SKM-1 (cell line): ENCODE measurements around the gene HDAC4.

Experiments
- DNase-seq: peaks from one replicate; lab custom pipeline; 2025; ENCODE audit not compliant: unreplicated experiment; lab: John Stamatoyannopoulos, UW

The HDAC4 gene

DNA sequence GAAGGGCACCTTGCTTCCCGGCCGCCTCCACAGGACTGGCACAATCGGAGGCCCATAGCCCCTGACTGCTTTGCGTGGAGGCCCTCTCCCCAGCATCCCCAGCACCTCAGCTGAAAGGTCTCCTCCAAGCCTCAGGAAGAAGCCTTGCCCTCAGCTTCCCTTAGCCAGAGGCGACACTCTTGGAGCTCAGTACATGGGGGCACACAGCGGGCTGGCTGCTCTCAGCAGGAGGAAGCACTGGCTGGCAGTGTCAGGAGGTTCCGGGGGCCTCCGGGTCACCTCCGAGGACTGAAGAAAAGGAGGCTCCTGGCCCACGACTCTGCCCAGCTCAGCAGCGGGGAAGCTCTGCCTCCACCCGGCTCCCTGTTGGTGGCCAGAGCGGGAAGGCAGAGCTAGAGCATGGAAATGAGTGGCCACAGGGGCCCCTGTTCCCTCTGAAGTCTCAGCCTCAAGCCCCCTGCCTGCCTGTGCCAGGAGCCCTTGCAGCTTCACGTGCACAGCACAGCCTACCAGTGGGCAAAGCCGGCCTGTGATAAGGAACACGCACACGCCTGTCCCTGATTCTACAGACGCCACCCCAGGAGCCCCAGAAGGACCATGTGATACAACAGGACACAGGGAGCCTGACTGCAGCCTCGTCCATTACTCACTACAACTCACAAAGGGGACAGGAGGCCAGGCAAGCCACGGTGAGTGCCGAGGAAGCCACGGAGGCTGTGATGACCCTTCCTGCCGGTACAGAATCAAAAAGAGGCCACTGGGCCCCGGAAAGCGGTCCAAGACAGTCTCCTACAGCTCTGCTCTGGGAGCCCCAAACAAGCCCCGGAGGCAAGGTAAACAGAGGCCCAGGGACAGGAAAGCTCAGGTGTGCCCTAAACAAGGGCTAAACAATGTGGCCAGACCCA, 15.5 kb downstream of the HDAC4 start:
- no peak for DNase-seq

GRCh38 chr2:239383759-239384156, 17.1 kb downstream of the HDAC4 start:
- DNase-seq = no peak

DNA sequence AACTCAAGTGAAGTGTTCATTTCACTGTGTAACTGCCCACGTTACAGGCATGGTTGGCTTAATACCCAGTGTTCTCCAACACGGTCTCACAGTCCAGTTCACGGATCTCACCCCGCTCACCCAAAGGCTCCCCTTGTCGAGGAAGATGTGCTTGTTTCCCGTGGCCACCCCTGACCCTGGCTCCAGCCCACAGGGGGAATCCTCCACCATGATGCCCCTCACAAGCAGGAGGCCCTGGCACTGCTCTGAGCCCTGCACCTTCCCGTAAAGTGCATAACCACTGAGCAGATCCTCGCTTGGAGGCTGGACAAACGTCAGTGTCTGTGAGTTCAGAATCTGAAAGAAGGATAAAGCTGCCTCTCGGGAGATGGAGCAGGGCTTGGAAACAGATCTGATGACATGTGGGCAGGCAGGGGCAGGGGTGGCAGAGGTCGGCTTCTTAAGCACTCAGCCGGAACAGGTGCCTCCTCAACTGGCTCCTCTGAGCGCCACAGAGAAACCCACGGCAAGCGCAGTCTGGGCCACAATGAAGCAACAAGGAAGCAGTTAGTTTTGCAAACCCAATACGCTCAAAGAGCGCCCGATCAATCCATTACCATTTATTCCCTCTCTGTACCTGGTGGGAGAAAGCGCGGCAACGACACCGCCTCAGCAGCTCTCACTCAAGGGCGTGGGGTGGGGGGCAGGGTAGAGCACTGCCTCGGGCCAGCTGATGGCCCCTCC, 17.6 kb downstream of the HDAC4 start:
- no peak for DNase-seq

GRCh38 chr2:239382384-239382880, 18.4 kb downstream of the HDAC4 start:
- DNase-seq = no peak

- DNase-seq = no peak
Measured at GRCh38 chr2:239381709-239382134, 19.1 kb downstream of the HDAC4 start.

DNA sequence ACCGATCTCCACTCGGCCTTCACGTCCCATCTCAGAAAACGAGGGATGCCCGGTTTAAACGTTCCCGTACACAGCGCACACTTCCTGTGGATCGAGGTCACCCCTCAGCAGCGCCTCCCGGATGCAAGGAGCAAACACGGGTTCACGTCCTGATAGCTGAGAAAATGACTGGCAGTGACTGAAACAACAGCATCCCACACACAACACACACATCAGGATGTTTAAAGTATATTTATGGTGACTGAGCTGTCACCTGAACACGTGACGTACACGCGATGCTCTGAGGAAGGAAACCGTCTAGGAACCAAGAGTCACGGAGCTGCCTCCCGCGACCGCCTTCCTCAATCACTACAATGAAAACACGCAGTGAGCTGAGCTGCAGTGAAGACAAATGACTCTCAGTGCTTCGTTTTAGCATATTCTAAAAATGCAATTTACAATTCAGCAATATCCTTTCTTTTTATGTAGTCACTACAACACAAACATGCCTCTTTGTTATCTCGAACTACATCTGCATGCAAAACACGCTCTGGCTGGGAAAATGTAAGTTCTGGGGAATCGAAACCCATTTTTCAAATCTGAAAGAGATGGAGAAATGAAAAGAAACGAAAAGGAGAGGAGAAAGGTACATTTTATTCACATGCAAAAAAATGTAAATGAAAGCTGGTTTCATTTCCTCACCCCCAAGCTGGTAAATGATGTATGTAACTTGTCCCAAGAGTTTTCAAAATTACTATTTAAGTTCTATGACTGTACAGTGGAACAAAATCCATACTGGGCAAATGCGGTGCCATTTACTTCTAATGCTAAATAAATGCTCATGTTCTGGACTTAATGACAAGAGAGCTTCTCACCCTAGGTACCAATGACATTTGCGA, 19.8 kb downstream of the HDAC4 start:
- DNase-seq = no peak

- DNase-seq = no peak
Measured at GRCh38 chr2:239379641-239380170, 21.1 kb downstream of the HDAC4 start.

DNA sequence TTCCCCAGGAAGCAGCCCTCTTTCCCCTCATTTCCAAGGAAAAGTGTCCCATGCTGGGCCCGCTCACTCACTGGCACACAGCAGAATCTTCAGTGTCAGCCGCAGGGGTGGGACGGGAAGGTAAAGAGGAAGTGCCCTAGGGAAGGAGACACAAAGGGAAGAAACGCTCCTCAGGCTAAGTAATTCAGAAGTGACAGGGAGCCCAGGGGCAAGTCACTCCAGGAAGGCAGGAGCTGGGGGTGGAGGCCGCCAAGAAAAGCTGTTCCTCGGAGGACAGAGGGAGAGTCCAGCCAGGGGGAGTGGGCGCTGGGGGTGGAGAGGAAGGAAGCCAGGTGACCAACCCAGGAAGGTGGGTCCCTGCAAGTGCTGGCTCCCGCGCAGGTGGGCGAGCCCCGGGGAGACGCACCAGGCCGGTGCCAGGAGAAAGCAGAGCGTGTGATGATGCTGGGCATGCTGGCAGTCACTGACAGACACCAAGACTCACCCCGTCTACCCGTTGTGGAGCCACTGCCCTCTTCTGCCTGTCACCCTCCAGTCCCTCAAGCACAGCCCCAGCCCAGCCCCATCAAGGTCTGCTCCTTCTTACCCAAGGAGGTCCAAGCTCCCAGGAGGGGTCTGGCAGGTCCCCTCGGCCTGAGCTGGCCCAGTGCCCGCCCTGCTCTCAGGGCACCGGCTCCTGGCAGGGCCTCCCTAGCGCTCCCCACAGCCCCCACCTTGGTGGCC, 21.7 kb downstream of the HDAC4 start:
- peak; percentile 3 for DNase-seq

GRCh38 chr2:239378021-239378917, 22.6 kb downstream of the HDAC4 start:
- DNase-seq = no peak

DNA sequence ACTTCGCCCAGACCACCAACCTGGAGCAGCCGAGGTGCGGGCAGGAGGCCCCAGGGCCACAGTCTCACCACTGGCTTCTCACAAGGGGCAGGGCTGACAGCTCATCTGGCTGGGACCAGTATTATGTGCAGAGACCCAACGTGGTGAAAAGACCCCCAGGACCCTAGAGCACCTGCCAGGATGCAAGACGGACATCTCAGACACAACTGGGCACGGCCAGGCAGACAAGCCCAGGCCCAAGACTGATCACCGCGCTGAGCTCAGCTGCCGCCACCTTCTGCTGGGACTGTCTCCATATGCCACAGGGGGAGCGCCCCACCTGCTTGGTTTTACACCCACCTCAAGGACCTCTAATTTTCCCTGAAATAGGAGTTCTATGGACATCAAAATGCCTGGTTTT, 23.2 kb downstream of the HDAC4 start:
- no peak for DNase-seq

DNA sequence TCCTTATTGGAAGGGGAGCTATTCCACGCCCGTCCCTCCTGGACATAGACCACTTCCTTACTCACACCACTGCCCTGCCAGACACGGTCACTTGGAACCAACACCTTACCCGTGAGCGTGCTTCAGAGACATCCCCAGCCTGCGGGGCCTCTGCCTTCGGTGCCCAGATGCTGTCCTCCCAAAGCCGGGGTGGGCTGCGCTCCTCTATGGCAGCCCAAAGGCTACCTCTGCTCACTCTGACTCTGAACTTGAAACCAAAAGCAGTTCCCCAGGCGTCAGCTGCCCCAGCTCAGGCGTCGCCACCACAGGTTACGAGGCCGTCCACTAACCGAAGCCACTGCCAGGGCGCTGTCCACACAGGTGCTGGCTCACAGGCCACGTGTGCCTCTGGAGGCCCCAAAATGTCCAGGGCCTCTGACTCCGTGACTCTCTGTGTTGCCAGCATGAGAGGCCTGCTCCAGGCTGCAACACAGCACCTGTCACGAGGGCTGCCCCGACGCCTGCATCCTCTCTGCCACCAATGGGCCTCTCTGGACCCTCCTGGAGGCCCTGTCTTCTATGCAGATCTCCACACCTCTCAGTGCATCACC, 23.8 kb downstream of the HDAC4 start:
- no peak for DNase-seq

DNA sequence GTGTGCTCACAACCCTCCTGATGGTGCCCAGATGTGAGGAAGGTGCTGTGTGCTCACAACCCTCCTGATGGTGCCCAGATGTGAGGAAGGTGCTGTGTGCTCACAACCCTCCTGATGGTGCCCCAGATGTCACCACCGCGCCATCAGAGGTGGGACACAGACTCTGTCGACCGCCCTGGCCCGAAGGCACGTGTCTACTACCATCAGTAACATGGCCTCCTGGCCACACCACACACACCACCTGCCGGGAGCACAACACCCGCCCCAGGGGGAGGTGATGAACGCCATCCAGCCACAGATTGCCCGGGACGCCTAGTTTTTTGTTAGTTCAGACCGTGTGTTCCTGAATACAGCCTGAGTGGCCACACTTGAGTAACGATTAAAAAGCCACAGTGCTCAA, 24.5 kb downstream of the HDAC4 start:
- no peak for DNase-seq

DNA sequence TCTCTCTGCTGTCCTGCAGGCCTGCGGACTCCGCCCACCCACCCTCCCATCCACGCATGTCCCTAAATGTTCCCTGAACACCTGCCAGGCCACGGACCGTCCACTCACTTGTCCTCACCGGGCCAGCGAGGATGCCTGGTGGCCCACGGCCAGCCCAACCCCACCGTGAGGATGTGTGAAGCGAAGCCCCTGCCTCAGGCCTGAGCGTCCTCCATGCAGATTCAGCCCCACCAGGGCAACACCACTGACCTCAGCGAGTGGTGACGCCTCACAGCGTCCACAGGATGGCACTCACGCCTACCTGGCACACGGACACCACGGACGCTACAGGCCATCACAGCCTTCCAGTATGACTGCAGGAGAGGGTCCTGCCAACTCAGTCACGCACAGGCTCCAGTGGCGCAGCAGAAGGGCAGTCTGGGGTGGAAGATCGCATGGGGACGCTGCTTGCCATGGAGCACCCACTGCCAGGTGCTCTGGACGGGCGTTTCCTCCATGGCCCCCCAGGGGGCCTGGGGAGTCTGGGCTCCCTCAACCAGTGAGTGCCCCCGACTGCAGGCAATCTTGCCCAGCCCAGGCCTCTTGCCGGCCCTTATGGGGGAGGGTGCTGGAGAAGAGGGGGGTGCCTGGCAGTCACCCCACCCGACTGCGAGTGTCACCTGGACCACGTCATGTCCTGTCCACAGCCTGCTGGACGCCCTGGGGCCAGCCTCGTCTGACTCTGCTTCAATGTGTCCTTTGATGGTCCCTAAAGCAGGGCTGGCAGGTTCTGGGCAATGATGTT, 25.4 kb downstream of the HDAC4 start:
- DNase-seq = no peak

- no peak for DNase-seq
Measured at GRCh38 chr2:239374896-239375277, 25.9 kb downstream of the HDAC4 start.

GRCh38 chr2:239372835-239373234, 28.0 kb downstream of the HDAC4 start:
- DNase-seq = no peak

DNA sequence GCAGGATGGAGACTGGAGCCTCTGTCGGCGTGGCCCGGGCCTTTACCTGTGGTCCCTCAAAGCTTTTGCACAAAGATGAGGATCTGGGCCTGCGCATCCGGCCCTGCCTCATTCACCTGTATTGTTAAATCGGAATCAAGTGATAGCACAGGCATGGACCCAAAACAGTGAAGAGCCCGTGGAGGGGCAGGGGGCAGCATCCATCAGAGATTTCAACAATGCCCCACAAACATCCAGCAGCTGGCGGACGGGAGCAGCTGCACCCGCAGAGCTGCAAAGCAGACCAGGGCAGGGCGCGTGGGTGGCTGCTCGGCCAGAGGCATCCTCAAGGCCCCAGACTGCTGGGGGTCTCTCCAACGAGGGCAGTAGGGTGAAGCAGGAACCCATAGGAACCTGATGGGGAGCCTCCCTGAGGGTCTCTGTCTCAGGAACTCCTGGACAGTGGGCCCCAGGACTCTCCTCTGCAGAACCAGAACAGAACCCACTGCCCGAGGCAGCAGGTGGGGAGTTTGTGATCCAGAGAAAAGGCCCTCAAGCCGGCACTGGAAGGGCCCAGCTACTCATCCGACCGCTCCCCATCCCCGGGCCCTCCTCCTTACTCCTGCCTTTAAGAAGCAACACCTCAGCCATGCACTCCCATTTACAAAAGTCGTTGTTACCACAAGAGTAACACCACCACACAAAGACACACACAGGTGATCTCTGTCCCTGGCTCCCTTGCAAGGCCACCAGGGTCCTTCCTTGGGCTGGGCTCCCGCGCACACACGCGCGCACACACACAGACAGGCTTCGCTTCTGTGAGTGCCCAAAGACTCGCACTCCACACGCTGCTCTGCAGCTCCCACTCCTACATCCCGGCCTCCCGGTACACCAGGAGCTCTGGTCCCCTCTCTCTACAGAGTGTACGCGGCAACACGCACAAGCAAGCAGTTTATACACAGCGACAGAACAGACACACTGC, 28.8 kb downstream of the HDAC4 start:
- DNase-seq = no peak
